GM12878 (cell line): ENCODE measurements around the gene MTX1. TPM values are rescaled to one million over a fixed set of nuclear protein-coding genes. Genes with fewer than 3 reads are reported as not detected.

ENCODE experiments used
- ATAC-seq: fragments of 200-7000 bp; cut with Tn5 transposase; 3 replicates; pipeline ENCODE4 v1.9.1; 2020; ENCODE audit warnings: mild to moderate bottlenecking, moderate library complexity
- BruUV-seq: library from RNA; stranded (reverse); fragments of 400-500 nt; replicated peaks from 2 replicates; lab custom pipeline; 2021; lab: Mats Ljungman, UMichigan
- CTCF ChIA-PET: fragments of 300-600 bp; sonication (Branson Sonifier 250); formaldehyde crosslinking; extraction: SDS; loops from one replicate; lab custom pipeline; 2021; ENCODE audit warnings: inconsistent platforms; lab: Yijun Ruan, JAX
- POLR2A ChIA-PET: fragments of 350-600 bp; formaldehyde crosslinking; extraction: SDS; loops from one replicate; lab custom pipeline; 2021; ENCODE audit warnings: inconsistent platforms; lab: Charles Lee
- RAD21 ChIA-PET: fragments of 300-600 bp; sonication (Branson Sonifier 250); formaldehyde crosslinking; loops from one replicate; lab custom pipeline; 2023; ENCODE audit warnings: antibody characterized with exemption; ENCODE audit not compliant: unreplicated experiment; lab: Charles Lee
- SMC1A ChIA-PET: fragments of 300-600 bp; sonication (Branson Sonifier 250); formaldehyde crosslinking; loops from one replicate; lab custom pipeline; 2023; ENCODE audit not compliant: unreplicated experiment, uncharacterized antibody; lab: Charles Lee
- DNase-seq: peaks from one replicate; pipeline ENCODE4 v3.0.0-alpha.2; 2011; ENCODE audit warnings: low read depth, low spot score
- FAIRE-seq: peaks from 3 replicates; lab custom pipeline; 2011; peaks lifted over from hg19 to GRCh38; lab: Jason Lieb, UNC
- H2AFZ ChIP-seq: 2 replicates; pipeline ENCODE4 v1.6.0; 2011; ENCODE audit warnings: low read depth, low read length, control low read depth; ENCODE audit not compliant: control insufficient read depth
- H3K27ac ChIP-seq: 2 replicates; pipeline ENCODE4 v1.5.1; 2011; ENCODE audit warnings: control low read depth; ENCODE audit not compliant: control insufficient read depth, insufficient read depth
- H3K27me3 ChIP-seq, 2 experiments: replicated peaks in 1 of 2; 2 replicates each; pipeline versions ENCODE4 v1.6.0 to v1.6.1; 2011; ENCODE audit warnings: low read length in 1 of 2; ENCODE audit not compliant: control insufficient read depth in 2 of 2, insufficient read depth in 2 of 2
- H3K36me3 ChIP-seq, 2 experiments: 2 replicates each; pipeline ENCODE4 v1.5.1; 2011; ENCODE audit warnings: low read length in 1 of 2; ENCODE audit not compliant: control insufficient read depth in 2 of 2, insufficient read depth in 2 of 2
- H3K4me1 ChIP-seq: 2 replicates; pipeline ENCODE4 v1.6.1; 2011; ENCODE audit warnings: mild to moderate bottlenecking, low read length, moderate library complexity, mixed read lengths; ENCODE audit not compliant: control insufficient read depth, insufficient read depth
- H3K4me2 ChIP-seq: 2 replicates; pipeline ENCODE4 v1.6.0; 2011; ENCODE audit warnings: control low read depth; ENCODE audit not compliant: control insufficient read depth, insufficient read depth
- H3K4me3 ChIP-seq: fragments of 200-600 bp; sonication (generic); 2 replicates; pipeline ENCODE4 v1.5.1; 2016
- H3K79me2 ChIP-seq: 2 replicates; pipeline ENCODE4 v1.6.0; 2011; ENCODE audit warnings: low read length; ENCODE audit not compliant: control insufficient read depth, insufficient read depth
- H3K9ac ChIP-seq: 2 replicates; pipeline ENCODE4 v1.8.0; 2011; ENCODE audit warnings: low read length, control low read depth, mixed read lengths; ENCODE audit not compliant: control insufficient read depth, insufficient read depth
- H3K9me3 ChIP-seq: replicated peaks from 3 replicates; pipeline ENCODE4 v1.5.1; 2011; ENCODE audit warnings: mild to moderate bottlenecking, low read length; ENCODE audit not compliant: control insufficient read depth, insufficient read depth
- H4K20me1 ChIP-seq: 2 replicates; pipeline ENCODE4 v1.6.0; 2011; ENCODE audit not compliant: control insufficient read depth, insufficient read depth
- BHLHE40 ChIP-seq, 2 experiments: fragments of 450-650 bp in 1 of 2; IDR thresholded peaks; 2 replicates each; pipeline ENCODE4 v1.6.1; 2011 to 2017; ENCODE audit warnings: low read depth in 2 of 2, borderline replicate concordance in 1 of 2, improper control_type of control experiment in 1 of 2, low read length in 1 of 2, mild to moderate bottlenecking in 1 of 2
- CREB1 ChIP-seq: IDR thresholded peaks from 2 replicates; pipeline ENCODE4 v1.6.1; 2012; ENCODE audit warnings: low read depth, mild to moderate bottlenecking, inconsistent platforms
- NR2C1 ChIP-seq: fragments of 450-650 bp; IDR thresholded peaks from 2 replicates; pipeline ENCODE4 v1.6.1; 2017; ENCODE audit warnings: antibody characterized with exemption, mild to moderate bottlenecking, moderate library complexity
- SIX5 ChIP-seq: IDR thresholded peaks from 2 replicates; pipeline ENCODE4 v1.6.1; 2011; ENCODE audit warnings: mild to moderate bottlenecking, low read depth, low read length, moderate library complexity; ENCODE audit not compliant: severe bottlenecking
- YY1 ChIP-seq: IDR thresholded peaks from 2 replicates; pipeline ENCODE4 v1.6.1; 2011; ENCODE audit warnings: low read depth, mild to moderate bottlenecking, low read length
- ZNF622 ChIP-seq: fragments of 450-650 bp; IDR thresholded peaks from 2 replicates; pipeline ENCODE4 v1.6.1; 2017; ENCODE audit warnings: mild to moderate bottlenecking, inconsistent platforms
- WGBS: methylation state at CpG from one replicate; pipeline ENCODE4 v1.1.6; 2016; ENCODE audit warnings: low lambda C conversion rate; ENCODE audit not compliant: insufficient replicate concordance, insufficient coverage; ENCODE audit errors: missing lambda C conversion rate; 5-methylcytosine and 5-hydroxymethylcytosine counted together
- in situ Hi-C: fragments of 300-500 bp; cut with MboI; formaldehyde crosslinking; loops from 9 replicates; pipeline ENCODE4 v1.14.3; 2018; ENCODE audit warnings: mixed read lengths
- intact Hi-C: fragments of 100-400 bp; cut with micrococcal nuclease; formaldehyde crosslinking; loops from one replicate; pipeline ENCODE4 v1.14.2; 2022; ENCODE audit not compliant: unreplicated experiment
- polyA plus RNA-seq, 11 experiments: library from polyadenylated mRNA; depleted of rRNA in 4 of 11; unstranded in 6 of 11; stranded (reverse) in 5 of 11; fragments of >200 nt; fragmentation: Nextera tagmentation in 4 of 11; fragmentation: Illumina TruSeq in 1 of 11; extraction: Ambion mirVana in 4 of 11; extraction: Trizol in 1 of 11; gene quantifications; 1 replicate in 1 of 11; 2 replicates in 10 of 11; pipeline versions ENCODE4 v1.2.1 to v1.2.3, GENCODE V29; 2011 to 2016; ENCODE audit warnings: inconsistent platforms in 2 of 11, missing spikeins in 2 of 11, low read depth in 1 of 11
- total RNA-seq, 4 experiments: library from RNA; depleted of rRNA in 3 of 4; stranded (reverse); fragments of >200 nt in 3 of 4; fragmentation: Illumina TruSeq in 1 of 4; extraction: Trizol in 1 of 4; gene quantifications; 2 replicates each; pipeline versions ENCODE4 v1.2.1 to v1.2.3, GENCODE V29; 2013 to 2021
- TF ChIP-seq, protein P1 (sequence below): IDR thresholded peaks from 2 replicates; pipeline ENCODE4 v1.6.1; 2011; ENCODE audit warnings: low read depth, low read length, improper control_type of control experiment, borderline replicate concordance
- TF ChIP-seq, protein P2 (sequence below): IDR thresholded peaks from 2 replicates; pipeline ENCODE4 v1.6.1; 2012; ENCODE audit warnings: mild to moderate bottlenecking, low read depth, low read length
- TF ChIP-seq, protein P3 (sequence below): fragments of 450-650 bp; IDR thresholded peaks from 2 replicates; pipeline ENCODE4 v1.6.1; 2016; ENCODE audit warnings: mild to moderate bottlenecking, moderate library complexity, borderline replicate concordance

MTX1 gene
- total and polyA plus RNA-seq, 10 of the 15 experiments (the other 5 are each of a cell fraction or from before 2014, with no cell fraction given) = 15.8 to 92.0 (median 49.1) TPM

DNA sequence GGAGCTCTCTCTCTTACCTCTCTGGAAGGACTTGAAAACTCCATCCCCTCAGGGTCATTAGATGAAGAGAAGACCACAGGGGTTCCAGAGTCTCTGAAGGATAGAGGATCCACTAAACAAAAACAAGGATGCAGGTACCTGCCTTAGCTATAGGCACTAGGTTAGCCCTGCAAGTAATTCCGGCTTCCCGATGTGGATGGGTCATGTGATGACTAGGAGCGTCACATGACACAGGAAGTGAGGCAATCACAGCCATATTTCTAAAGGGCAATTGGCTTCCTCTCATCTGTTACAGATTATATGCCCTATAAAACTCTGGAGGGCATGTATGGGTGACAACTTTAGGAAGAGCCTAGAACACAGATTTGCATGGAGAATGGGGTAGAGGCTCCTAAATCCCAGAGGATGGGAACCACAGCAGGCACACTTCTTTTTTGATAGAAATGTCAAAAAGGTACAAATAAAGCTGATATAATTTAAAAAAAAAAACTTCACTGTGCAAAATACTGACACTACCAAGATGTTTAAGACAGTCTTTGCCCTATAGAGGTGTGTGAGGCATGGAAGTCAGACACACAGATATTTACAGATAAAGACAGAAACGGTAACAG is 32.7 kb downstream of the MTX1 start:
- ChIA-PET RAD21 (interaction anchor here (0.7 to 2.1 kb wide), 4 partner anchors 9 to 67 kb away, joined by 3 to 10 read pairs (median 4); partner anchors contain the start of gene FDPS), SMC1A (interaction anchor here (0.7 to 1.9 kb wide), 9 partner anchors 10 to 441 kb away, joined by 3 to 7 read pairs (median 4); partner anchors contain the start of gene KRTCAP2), CTCF (interaction anchor here (0.5 to 5.5 kb wide), 13 partner anchors 10 to 617 kb away, joined by 3 to 28 read pairs (median 4); partner anchors contain the start of genes KRTCAP2, MTX1, THBS3 and TRIM46), POLR2A (interaction anchor here (0.6 to 2.2 kb wide), 8 partner anchors 14 to 68 kb away, joined by 3 to 13 read pairs (median 4); partner anchors contain the start of genes ENTREP3, FDPS and KRTCAP2)
- Histone ChIP-seq H3K36me3 (no peaks in the 10 kb centered on the region; a peak in 2 of 4 replicates), H3K9me3 (no peaks in the 10 kb centered on the region), H2AFZ (peak overlapping the region; percentile 88), H3K27me3 (no peaks in the 10 kb centered on the region), H4K20me1 (no peaks in the 10 kb centered on the region), H3K4me3 (peak overlapping the region; percentile 71), H3K9ac (peak overlapping the region; percentile 62), H3K4me2 (peak overlapping the region; percentile 83), H3K27ac (peak overlapping the region; percentile 47), H3K79me2 (peaks cover 13% of the 10 kb centered on the region), H3K4me1 (peaks cover 14% of the 10 kb centered on the region)
- no peak for FAIRE-seq
- no TSS peak for BruUV-seq
- intact Hi-C loops = loop anchor here (5.0 kb wide), 1 partner anchor 34 kb away; the partner anchor contains the start of genes MTX1 and THBS3
- WGBS = 2% methylated on average over 4 of the region's 4 CpGs
- no peak for DNase-seq
- ATAC-seq = peak; percentile 47
- in situ Hi-C loops = no loop called here
- TF ChIP-seq, protein P1, sequence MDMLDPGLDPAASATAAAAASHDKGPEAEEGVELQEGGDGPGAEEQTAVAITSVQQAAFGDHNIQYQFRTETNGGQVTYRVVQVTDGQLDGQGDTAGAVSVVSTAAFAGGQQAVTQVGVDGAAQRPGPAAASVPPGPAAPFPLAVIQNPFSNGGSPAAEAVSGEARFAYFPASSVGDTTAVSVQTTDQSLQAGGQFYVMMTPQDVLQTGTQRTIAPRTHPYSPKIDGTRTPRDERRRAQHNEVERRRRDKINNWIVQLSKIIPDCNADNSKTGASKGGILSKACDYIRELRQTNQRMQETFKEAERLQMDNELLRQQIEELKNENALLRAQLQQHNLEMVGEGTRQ = peak; percentile 99
- TF ChIP-seq, protein P2, sequence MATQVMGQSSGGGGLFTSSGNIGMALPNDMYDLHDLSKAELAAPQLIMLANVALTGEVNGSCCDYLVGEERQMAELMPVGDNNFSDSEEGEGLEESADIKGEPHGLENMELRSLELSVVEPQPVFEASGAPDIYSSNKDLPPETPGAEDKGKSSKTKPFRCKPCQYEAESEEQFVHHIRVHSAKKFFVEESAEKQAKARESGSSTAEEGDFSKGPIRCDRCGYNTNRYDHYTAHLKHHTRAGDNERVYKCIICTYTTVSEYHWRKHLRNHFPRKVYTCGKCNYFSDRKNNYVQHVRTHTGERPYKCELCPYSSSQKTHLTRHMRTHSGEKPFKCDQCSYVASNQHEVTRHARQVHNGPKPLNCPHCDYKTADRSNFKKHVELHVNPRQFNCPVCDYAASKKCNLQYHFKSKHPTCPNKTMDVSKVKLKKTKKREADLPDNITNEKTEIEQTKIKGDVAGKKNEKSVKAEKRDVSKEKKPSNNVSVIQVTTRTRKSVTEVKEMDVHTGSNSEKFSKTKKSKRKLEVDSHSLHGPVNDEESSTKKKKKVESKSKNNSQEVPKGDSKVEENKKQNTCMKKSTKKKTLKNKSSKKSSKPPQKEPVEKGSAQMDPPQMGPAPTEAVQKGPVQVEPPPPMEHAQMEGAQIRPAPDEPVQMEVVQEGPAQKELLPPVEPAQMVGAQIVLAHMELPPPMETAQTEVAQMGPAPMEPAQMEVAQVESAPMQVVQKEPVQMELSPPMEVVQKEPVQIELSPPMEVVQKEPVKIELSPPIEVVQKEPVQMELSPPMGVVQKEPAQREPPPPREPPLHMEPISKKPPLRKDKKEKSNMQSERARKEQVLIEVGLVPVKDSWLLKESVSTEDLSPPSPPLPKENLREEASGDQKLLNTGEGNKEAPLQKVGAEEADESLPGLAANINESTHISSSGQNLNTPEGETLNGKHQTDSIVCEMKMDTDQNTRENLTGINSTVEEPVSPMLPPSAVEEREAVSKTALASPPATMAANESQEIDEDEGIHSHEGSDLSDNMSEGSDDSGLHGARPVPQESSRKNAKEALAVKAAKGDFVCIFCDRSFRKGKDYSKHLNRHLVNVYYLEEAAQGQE = no peak
- TF ChIP-seq, protein P3, sequence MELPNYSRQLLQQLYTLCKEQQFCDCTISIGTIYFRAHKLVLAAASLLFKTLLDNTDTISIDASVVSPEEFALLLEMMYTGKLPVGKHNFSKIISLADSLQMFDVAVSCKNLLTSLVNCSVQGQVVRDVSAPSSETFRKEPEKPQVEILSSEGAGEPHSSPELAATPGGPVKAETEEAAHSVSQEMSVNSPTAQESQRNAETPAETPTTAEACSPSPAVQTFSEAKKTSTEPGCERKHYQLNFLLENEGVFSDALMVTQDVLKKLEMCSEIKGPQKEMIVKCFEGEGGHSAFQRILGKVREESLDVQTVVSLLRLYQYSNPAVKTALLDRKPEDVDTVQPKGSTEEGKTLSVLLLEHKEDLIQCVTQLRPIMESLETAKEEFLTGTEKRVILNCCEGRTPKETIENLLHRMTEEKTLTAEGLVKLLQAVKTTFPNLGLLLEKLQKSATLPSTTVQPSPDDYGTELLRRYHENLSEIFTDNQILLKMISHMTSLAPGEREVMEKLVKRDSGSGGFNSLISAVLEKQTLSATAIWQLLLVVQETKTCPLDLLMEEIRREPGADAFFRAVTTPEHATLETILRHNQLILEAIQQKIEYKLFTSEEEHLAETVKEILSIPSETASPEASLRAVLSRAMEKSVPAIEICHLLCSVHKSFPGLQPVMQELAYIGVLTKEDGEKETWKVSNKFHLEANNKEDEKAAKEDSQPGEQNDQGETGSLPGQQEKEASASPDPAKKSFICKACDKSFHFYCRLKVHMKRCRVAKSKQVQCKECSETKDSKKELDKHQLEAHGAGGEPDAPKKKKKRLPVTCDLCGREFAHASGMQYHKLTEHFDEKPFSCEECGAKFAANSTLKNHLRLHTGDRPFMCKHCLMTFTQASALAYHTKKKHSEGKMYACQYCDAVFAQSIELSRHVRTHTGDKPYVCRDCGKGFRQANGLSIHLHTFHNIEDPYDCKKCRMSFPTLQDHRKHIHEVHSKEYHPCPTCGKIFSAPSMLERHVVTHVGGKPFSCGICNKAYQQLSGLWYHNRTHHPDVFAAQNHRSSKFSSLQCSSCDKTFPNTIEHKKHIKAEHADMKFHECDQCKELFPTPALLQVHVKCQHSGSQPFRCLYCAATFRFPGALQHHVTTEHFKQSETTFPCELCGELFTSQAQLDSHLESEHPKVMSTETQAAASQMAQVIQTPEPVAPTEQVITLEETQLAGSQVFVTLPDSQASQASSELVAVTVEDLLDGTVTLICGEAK = peak; percentile 94
- TF ChIP-seq NR2C1 (peak; percentile 73), YY1 (peak; percentile 99), SIX5 (peak; percentile 83), ZNF622 (no peak), BHLHE40 (IDR thresholded peaks at IDR 0.05; ENCODE audit: borderline replicate concordance in 1 of 2, low read depth in 2 of 2, low read length in 1 of 2) (peak in 1 of 2 experiments; percentile 27; a peak in 1 of 4 replicates), CREB1 (peak; percentile 69)
